Progenitor cell of endocrine pancreas (in vitro differentiated cells): Measurements from ENCODE around the gene OR2V1. TPM values are rescaled to one million over a fixed set of nuclear protein-coding genes. Genes with fewer than 3 reads are reported as not detected.
"Not testable (repeated sequence)": the region's sequence is repeated elsewhere in the genome, so short reads cannot be mapped to it uniquely, and the experiment has no call there.

Source experiments
- DNase-seq: peaks from one replicate; pipeline ENCODE4 v3.0.0; 2021; ENCODE audit warnings: low spot score; ENCODE audit not compliant: unreplicated experiment
- H3K27ac Mint-ChIP-seq: 2 replicates; pipeline ENCODE4 v1.8.0; 2021; ENCODE audit warnings: mild to moderate bottlenecking, moderate library complexity, mixed read lengths
- H3K27me3 Mint-ChIP-seq: 2 replicates; pipeline ENCODE4 v1.8.0; 2021; ENCODE audit warnings: mixed read lengths
- H3K36me3 Mint-ChIP-seq: 2 replicates; pipeline ENCODE4 v1.8.0; 2022; ENCODE audit warnings: mixed read lengths; ENCODE audit not compliant: insufficient read depth
- H3K4me1 Mint-ChIP-seq: 2 replicates; pipeline ENCODE4 v1.8.0; 2021; ENCODE audit warnings: low read depth, mixed read lengths
- H3K4me3 Mint-ChIP-seq: 2 replicates; pipeline ENCODE4 v1.8.0; 2021; ENCODE audit warnings: low read depth, mild to moderate bottlenecking, moderate library complexity, mixed read lengths
- H3K9me3 Mint-ChIP-seq: 2 replicates; pipeline ENCODE4 v1.8.0; 2021; ENCODE audit warnings: low read depth, mixed read lengths
- total RNA-seq: library from RNA; stranded (reverse); gene quantifications from 2 replicates; pipeline ENCODE4 v1.2.1, GENCODE V29; 2021
- TF ChIP-seq, protein P1 (sequence below): fragments of 200-600 bp; sonication (generic); IDR thresholded peaks from one replicate; pipeline ENCODE4 v1.5.0; 2021; ENCODE audit warnings: antibody characterized with exemption, mild to moderate bottlenecking; ENCODE audit not compliant: unreplicated experiment

The OR2V1 gene
- total RNA-seq, 1 donor from 2014 or later, result not detected

DNA sequence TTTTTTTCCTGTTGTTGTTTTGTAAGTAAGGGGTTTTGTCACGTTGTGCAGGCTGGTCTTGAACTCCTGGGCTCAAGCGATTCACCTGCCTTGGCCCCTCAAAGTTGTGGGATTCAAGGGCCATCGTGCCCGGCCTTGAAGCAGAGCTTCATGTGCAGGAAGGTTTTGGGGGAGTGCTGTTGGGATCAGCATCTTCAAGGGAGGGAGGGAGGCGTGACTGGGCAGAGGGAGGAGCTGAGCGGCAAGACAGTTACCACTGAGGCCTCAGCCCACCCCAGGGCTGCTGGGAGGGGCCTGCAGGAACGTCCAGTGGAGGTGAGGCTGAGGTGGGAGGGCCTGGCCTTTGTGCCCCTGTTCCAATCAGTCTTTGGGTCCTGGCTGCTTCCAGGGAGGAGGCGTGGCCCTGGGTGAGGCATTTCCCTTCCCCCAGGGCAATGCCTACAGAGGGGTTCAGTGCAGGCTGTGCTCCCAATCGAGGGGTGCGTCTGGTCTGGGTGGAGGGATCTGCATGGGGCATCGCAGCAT is 21.4 kb downstream of the OR2V1 start:
- Mint-ChIP-seq H3K27me3 (peaks cover 92% of the 10 kb centered on the region), H3K36me3 (no peaks in the 10 kb centered on the region), H3K9me3 (no peaks in the 10 kb centered on the region), H3K27ac (no peak overlapping the region), H3K4me1 (no peaks in the 10 kb centered on the region), H3K4me3 (no peak overlapping the region)
- DNase-seq, result no peak
- TF ChIP-seq, protein P1, sequence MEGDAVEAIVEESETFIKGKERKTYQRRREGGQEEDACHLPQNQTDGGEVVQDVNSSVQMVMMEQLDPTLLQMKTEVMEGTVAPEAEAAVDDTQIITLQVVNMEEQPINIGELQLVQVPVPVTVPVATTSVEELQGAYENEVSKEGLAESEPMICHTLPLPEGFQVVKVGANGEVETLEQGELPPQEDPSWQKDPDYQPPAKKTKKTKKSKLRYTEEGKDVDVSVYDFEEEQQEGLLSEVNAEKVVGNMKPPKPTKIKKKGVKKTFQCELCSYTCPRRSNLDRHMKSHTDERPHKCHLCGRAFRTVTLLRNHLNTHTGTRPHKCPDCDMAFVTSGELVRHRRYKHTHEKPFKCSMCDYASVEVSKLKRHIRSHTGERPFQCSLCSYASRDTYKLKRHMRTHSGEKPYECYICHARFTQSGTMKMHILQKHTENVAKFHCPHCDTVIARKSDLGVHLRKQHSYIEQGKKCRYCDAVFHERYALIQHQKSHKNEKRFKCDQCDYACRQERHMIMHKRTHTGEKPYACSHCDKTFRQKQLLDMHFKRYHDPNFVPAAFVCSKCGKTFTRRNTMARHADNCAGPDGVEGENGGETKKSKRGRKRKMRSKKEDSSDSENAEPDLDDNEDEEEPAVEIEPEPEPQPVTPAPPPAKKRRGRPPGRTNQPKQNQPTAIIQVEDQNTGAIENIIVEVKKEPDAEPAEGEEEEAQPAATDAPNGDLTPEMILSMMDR, result no peak

GRCh38 chr5:181108578-181109165 is 22.3 kb downstream of the OR2V1 start:
- Mint-ChIP-seq H3K4me1 (no peaks in the 10 kb centered on the region), H3K36me3 (no peaks in the 10 kb centered on the region), H3K9me3 (no peaks in the 10 kb centered on the region), H3K27me3 (peaks cover 90% of the 10 kb centered on the region), H3K4me3 (no peak overlapping the region), H3K27ac (no peak overlapping the region)
- no peak for DNase-seq
- TF ChIP-seq, protein P1, result no peak

DNA sequence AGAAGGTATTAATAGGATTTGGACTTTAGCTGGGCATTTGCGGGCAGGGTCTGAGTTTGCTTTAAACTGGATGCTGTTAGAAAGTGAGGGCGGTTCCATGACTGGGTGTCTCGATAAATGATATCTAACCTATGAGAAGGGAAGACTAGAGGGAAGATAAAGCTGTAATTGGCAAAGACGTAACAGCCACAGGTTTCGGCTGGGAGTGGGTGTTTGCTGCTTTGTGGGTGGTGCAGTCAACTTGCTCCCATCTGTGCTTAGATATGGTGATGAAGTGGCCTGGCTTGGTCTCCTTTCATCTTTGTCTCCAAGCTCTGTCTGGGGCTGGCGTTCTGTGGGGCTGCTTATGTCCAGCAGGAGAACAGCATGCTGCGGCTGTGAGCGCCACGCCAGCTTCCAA is 23.3 kb downstream of the OR2V1 start:
- H3K4me1 Mint-ChIP-seq, result no peaks in the 10 kb centered on the region
- H3K27ac Mint-ChIP-seq, result no peak overlapping the region
- peaks cover 88% of the 10 kb centered on the region for H3K27me3 Mint-ChIP-seq
- no peak overlapping the region for H3K4me3 Mint-ChIP-seq
- no peaks in the 10 kb centered on the region for H3K36me3 Mint-ChIP-seq
- no peaks in the 10 kb centered on the region for H3K9me3 Mint-ChIP-seq
- no peak for DNase-seq
- TF ChIP-seq, protein P1, result no peak

GRCh38 chr5:181105391-181106025 is 25.5 kb downstream of the OR2V1 start:
- TF ChIP-seq, protein P1, result no peak
- H3K9me3 Mint-ChIP-seq, result no peaks in the 10 kb centered on the region
- no peak for DNase-seq
- no peaks in the 10 kb centered on the region for H3K4me1 Mint-ChIP-seq
- H3K36me3 Mint-ChIP-seq, result no peaks in the 10 kb centered on the region
- peaks cover 67% of the 10 kb centered on the region for H3K27me3 Mint-ChIP-seq
- no peak overlapping the region for H3K4me3 Mint-ChIP-seq
- no peak overlapping the region for H3K27ac Mint-ChIP-seq

DNA sequence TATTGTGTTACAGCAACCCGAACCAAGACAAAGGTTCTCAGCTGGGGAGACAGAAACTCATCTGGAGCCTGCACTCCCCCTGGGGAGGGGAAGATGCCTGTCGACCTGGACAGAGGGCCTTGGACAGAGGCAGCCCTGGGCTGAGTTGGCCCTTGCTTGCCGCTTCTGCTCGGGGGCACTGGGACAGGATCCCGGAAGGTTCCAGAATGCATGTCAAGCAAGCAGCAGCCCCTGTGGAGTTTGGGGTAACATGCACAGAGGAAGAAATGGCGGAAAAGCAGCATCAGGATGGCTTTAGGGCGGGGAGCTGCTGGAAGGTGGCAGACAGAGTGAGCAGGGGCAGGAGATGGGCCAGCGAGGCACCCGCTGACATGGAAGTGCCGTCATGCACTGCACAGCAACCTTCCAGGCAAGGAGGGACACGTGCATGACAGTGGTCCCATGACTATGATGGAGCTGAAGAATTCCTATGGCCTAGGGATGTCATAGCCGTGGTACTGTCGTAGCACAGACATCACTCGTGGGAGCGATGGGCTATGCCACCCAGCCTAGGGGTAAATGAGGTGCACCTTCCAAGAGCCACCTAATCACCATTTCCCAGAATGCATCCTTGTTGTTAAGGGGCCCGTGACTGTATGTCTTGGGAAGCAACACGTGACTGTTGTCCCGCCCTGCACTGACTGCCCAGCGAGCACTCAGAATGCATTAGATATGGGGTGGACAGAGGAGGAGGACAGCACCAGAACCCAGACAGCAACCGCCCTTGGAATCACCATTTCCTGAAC is 26.2 kb downstream of the OR2V1 start:
- H3K4me1 Mint-ChIP-seq, H3K9me3 Mint-ChIP-seq, DNase-seq, H3K36me3 Mint-ChIP-seq, H3K4me3 Mint-ChIP-seq, H3K27ac Mint-ChIP-seq: not testable (repeated sequence)
- H3K27me3 Mint-ChIP-seq, result peaks cover 66% of the 10 kb centered on the region

DNA sequence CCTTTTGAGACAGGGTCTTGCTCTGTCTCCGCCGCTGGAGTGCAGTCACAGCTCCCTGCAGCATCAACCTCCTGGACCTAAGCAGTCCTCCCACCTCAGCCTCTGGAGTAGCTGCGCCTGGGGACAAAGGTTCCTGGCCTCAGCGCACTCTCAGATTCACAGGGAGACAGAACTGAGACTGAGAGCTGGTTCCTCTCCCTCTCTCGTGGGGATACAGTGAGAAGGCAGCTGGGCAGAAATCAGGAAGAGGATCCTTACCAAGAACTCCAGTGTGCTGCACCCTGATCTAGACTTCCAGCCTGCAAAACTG is 26.8 kb downstream of the OR2V1 start:
- peaks cover 66% of the 10 kb centered on the region for H3K27me3 Mint-ChIP-seq
- peak overlapping the region; percentile 2 for H3K4me3 Mint-ChIP-seq
- not testable (repeated sequence) for H3K36me3 Mint-ChIP-seq, H3K4me1 Mint-ChIP-seq, DNase-seq, H3K27ac Mint-ChIP-seq, H3K9me3 Mint-ChIP-seq

- H3K4me1 Mint-ChIP-seq, H3K9me3 Mint-ChIP-seq, H3K36me3 Mint-ChIP-seq, H3K27ac Mint-ChIP-seq, DNase-seq, H3K4me3 Mint-ChIP-seq: not testable (repeated sequence)
- H3K27me3 Mint-ChIP-seq, result peaks cover 51% of the 10 kb centered on the region
Measured at GRCh38 chr5:181101930-181102674, 28.9 kb downstream of the OR2V1 start.

DNA sequence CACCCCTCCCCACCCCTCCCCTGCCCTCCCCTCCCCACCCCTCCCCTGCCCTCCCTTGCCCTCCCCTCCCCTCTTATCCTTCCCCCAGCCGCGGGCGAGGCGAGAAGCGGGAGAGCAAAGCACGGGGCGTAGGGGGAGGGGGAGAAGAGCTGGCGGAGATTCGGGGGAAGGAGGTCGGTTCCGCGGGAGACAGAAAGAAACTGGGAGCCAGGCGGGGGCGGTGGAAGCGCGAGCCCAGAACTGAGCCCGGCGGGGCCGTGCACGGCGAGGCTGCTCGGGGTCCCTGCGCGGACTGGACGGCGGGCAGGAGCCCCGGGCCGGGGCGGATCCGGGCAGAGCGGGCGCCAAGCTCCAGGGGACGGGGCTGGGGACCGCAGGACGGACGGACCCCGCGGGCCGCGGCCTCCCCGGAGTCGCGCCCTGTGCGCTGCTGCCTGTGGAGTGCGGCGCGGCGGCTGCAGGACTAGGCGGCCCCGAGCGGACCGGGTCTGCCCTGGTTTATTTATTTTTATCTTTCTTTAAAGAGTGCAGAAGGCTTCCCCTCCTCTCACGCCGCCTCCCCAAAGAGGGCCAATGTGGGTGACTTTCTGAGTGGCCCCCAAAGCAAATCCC is 29.8 kb downstream of the OR2V1 start:
- H3K9me3 Mint-ChIP-seq, H3K36me3 Mint-ChIP-seq, DNase-seq, H3K4me3 Mint-ChIP-seq, H3K27ac Mint-ChIP-seq, H3K4me1 Mint-ChIP-seq: not testable (repeated sequence)
- peaks cover 44% of the 10 kb centered on the region for H3K27me3 Mint-ChIP-seq
